OCI-LY1 (cell line): Measurements from ENCODE around the gene IL17RD.

Source experiments
- H2AFZ ChIP-seq: fragments of 200-600 bp; sonication (generic), shearing (Covaris generic); 2 replicates; pipeline ENCODE4 v1.6.0; 2014; ENCODE audit warnings: antibody characterized with exemption, mild to moderate bottlenecking, low read length
- H3F3A ChIP-seq: fragments of 200-600 bp; sonication (generic), shearing (Covaris generic); 2 replicates; pipeline ENCODE4 v1.6.0; 2014; ENCODE audit warnings: mild to moderate bottlenecking, antibody characterized with exemption, low read length, moderate library complexity; ENCODE audit not compliant: insufficient read depth
- H3K27ac ChIP-seq: fragments of 200-600 bp; sonication (generic); 2 replicates; pipeline ENCODE4 v1.5.1; 2014; ENCODE audit warnings: low read length, mixed run types, mild to moderate bottlenecking, low read depth; ENCODE audit not compliant: poor library complexity, severe bottlenecking
- H3K27me3 ChIP-seq: fragments of 200-600 bp; sonication (generic); 2 replicates; pipeline ENCODE4 v1.6.0; 2014; ENCODE audit warnings: antibody characterized with exemption, mild to moderate bottlenecking, low read length, moderate library complexity; ENCODE audit not compliant: insufficient read depth
- H3K36me3 ChIP-seq: fragments of 200-600 bp; sonication (generic); 2 replicates; pipeline ENCODE4 v1.6.1; 2014; ENCODE audit warnings: mild to moderate bottlenecking, antibody characterized with exemption, low read length, moderate library complexity, mixed read lengths; ENCODE audit not compliant: insufficient read depth
- H3K4me1 ChIP-seq: fragments of 200-600 bp; sonication (generic); 2 replicates; pipeline ENCODE4 v1.5.1; 2014; ENCODE audit warnings: mild to moderate bottlenecking, low read length, moderate library complexity; ENCODE audit not compliant: insufficient read depth, severe bottlenecking
- H3K4me2 ChIP-seq: fragments of 200-600 bp; sonication (generic), shearing (Covaris generic); 2 replicates; pipeline ENCODE4 v1.6.1; 2014; ENCODE audit warnings: low read length
- H3K4me3 ChIP-seq: fragments of 200-600 bp; sonication (generic); 2 replicates; pipeline ENCODE4 v1.5.1; 2014; ENCODE audit warnings: low read length, low read depth, mild to moderate bottlenecking, mixed read lengths; ENCODE audit not compliant: poor library complexity, severe bottlenecking
- H3K79me2 ChIP-seq: fragments of 200-600 bp; shearing (Covaris generic); 2 replicates; pipeline ENCODE4 v1.6.1; 2016; ENCODE audit warnings: mixed run types, low read length, mixed read lengths; ENCODE audit not compliant: insufficient read depth
- H3K9ac ChIP-seq: fragments of 200-600 bp; sonication (generic), shearing (Covaris generic); 2 replicates; pipeline ENCODE4 v1.6.1; 2014; ENCODE audit warnings: mild to moderate bottlenecking, low read length, mixed read lengths
- H3K9me2 ChIP-seq: fragments of 200-600 bp; sonication (generic), shearing (Covaris generic); 2 replicates; pipeline ENCODE4 v1.6.1; 2014; ENCODE audit warnings: low read depth, mild to moderate bottlenecking, low read length, mixed read lengths
- H3K9me3 ChIP-seq: fragments of 200-600 bp; shearing (Covaris generic); 2 replicates; pipeline ENCODE4 v1.6.1; 2014; ENCODE audit warnings: low read length, mixed read lengths
- H4K20me1 ChIP-seq: fragments of 200-600 bp; sonication (generic), shearing (Covaris generic); 2 replicates; pipeline ENCODE4 v1.6.0; 2016; ENCODE audit warnings: mild to moderate bottlenecking, low read length; ENCODE audit not compliant: insufficient read depth
- EZH2 ChIP-seq: fragments of 200-600 bp; sonication (generic), shearing (Covaris generic); IDR thresholded peaks from 2 replicates; pipeline ENCODE4 v1.8.0; 2017; ENCODE audit warnings: borderline replicate concordance, mixed run types, mild to moderate bottlenecking, antibody characterized with exemption, low read length, moderate library complexity, mixed read lengths
- TF ChIP-seq, protein P1 (sequence below): fragments of 200-600 bp; sonication (generic), shearing (Covaris generic); IDR thresholded peaks from 2 replicates; pipeline ENCODE4 v1.5.1; 2017; ENCODE audit warnings: mild to moderate bottlenecking, antibody characterized with exemption, low read length, moderate library complexity, mixed read lengths

IL17RD gene

DNA sequence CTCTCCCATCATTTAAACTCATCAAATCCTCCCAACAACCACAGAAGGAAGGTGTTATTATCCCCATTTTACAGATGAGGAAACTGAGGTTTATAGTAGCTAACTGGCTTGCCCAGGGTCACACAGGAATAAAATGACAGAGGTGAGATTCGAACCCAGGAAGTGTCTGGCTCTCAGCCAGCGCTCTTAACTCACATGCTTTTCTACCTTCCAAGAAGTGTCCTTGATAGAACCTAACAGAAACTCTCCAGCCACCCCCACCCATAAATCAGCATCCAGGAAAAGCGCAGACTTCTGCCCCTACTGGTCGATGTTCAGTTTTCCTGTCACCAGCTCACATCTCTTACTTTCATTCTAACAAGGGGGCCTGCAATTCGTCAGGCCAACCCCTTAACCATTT, 52.9 kb downstream of the IL17RD start:
- H3F3A ChIP-seq, result no peaks in the 10 kb centered on the region
- no peak overlapping the region for H3K9ac ChIP-seq
- H3K4me2 ChIP-seq, result no peak overlapping the region

DNA sequence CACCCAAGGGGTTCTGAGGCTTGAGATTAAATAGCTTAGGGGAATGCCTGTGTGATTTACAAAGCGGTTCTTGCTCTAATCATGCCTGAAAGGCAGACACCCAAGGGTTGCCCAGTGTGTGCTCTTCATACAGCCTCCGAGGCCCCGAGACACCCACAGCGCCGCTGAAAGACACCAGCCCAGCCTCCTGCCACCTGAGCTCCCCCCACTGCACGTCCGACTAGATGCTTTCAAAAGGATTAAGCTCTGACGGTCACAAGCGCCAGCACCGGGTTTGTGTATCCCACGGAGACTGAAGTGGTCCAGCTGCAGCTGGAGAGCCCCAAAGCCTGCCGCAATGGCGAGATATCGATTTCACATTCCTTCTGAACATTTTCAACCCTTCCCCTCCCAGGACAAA, 54.4 kb downstream of the IL17RD start:
- no peak overlapping the region for H3K4me3 ChIP-seq
- no peaks in the 10 kb centered on the region for H3K9me2 ChIP-seq
- no peak overlapping the region for H3K27ac ChIP-seq
- H3K9me3 ChIP-seq, result no peaks in the 10 kb centered on the region
- H4K20me1 ChIP-seq, result no peaks in the 10 kb centered on the region
- H3K4me1 ChIP-seq, result no peaks in the 10 kb centered on the region
- H3K36me3 ChIP-seq, result no peaks in the 10 kb centered on the region
- no peak overlapping the region for H3K9ac ChIP-seq
- H3K79me2 ChIP-seq, result no peaks in the 10 kb centered on the region
- no peaks in the 10 kb centered on the region for H3K27me3 ChIP-seq
- TF ChIP-seq, protein P1, sequence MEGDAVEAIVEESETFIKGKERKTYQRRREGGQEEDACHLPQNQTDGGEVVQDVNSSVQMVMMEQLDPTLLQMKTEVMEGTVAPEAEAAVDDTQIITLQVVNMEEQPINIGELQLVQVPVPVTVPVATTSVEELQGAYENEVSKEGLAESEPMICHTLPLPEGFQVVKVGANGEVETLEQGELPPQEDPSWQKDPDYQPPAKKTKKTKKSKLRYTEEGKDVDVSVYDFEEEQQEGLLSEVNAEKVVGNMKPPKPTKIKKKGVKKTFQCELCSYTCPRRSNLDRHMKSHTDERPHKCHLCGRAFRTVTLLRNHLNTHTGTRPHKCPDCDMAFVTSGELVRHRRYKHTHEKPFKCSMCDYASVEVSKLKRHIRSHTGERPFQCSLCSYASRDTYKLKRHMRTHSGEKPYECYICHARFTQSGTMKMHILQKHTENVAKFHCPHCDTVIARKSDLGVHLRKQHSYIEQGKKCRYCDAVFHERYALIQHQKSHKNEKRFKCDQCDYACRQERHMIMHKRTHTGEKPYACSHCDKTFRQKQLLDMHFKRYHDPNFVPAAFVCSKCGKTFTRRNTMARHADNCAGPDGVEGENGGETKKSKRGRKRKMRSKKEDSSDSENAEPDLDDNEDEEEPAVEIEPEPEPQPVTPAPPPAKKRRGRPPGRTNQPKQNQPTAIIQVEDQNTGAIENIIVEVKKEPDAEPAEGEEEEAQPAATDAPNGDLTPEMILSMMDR, result no peak
- TF ChIP-seq EZH2, result no peak
- H2AFZ ChIP-seq, result no peak overlapping the region
- H3K4me2 ChIP-seq, result no peak overlapping the region
- no peaks in the 10 kb centered on the region for H3F3A ChIP-seq

More for the DNA sequence above, 52.9 kb downstream of the IL17RD start:
- no peak for TF ChIP-seq EZH2
- TF ChIP-seq, protein P1, result peak; percentile 58; the same call in 1 of the 2 replicates
- no peak overlapping the region for H3K27ac ChIP-seq
- no peaks in the 10 kb centered on the region for H3K79me2 ChIP-seq
- no peaks in the 10 kb centered on the region for H3K27me3 ChIP-seq
- H3K9me3 ChIP-seq, result no peaks in the 10 kb centered on the region
- no peaks in the 10 kb centered on the region for H3K36me3 ChIP-seq
- no peaks in the 10 kb centered on the region for H3K9me2 ChIP-seq
- H4K20me1 ChIP-seq, result no peaks in the 10 kb centered on the region
- H3K4me1 ChIP-seq, result no peaks in the 10 kb centered on the region
- H3K4me3 ChIP-seq, result no peak overlapping the region
- H2AFZ ChIP-seq, result no peak overlapping the region

DNA sequence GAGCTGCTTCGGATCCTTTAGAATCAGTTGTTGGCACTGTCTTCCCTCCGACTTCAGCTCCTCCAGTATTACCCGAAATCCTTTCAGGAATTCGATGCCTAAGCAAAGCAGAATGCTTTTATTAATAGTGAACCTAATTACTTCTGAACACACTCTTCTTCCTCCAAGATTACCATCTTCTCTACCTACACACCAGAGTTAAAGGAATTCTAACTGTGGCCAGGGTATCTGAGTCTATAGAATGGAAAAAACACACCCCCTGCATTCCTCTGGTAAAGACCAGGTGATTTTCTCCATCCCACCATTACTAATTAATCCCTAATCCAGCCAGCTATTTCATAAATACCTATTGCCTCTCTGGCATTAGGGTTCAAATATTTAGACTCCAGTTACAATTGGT, 54.9 kb downstream of the IL17RD start:
- Histone ChIP-seq H3K27ac (no peak overlapping the region), H3K9me2 (no peaks in the 10 kb centered on the region), H3K36me3 (no peaks in the 10 kb centered on the region), H3K9ac (no peak overlapping the region), H3K9me3 (no peaks in the 10 kb centered on the region), H3K27me3 (no peaks in the 10 kb centered on the region), H3K4me3 (no peak overlapping the region), H3F3A (no peaks in the 10 kb centered on the region), H4K20me1 (no peaks in the 10 kb centered on the region), H3K4me1 (no peaks in the 10 kb centered on the region), H3K79me2 (no peaks in the 10 kb centered on the region), H2AFZ (no peak overlapping the region), H3K4me2 (no peak overlapping the region)
- TF ChIP-seq, protein P1, result no peak
- TF ChIP-seq EZH2, result no peak
